Liver (tissue), 9 donors: ENCODE measurements around the gene OSTF1. TPM values are rescaled to one million over a fixed set of nuclear protein-coding genes. Genes with fewer than 3 reads are reported as not detected.
A peak's percentile ranks its signal among the peaks of the same experiment; 100 is the strongest.

Source experiments
- DNase-seq: peaks from one replicate; pipeline ENCODE4 v3.0.0-alpha.2; 2017; ENCODE audit warnings: low spot score
- H3K27ac ChIP-seq, 2 donors: one replicate each; pipeline ENCODE4 v1.7.0; 2013; ENCODE audit warnings: inconsistent platforms in 2 of 2, low read length in 2 of 2, control low read depth in 1 of 2, low read depth in 1 of 2, mild to moderate bottlenecking in 1 of 2
- H3K27me3 ChIP-seq, 4 donors: one replicate each; pipeline versions ENCODE4 v1.6.1 to v1.7.0; 2013; ENCODE audit warnings: low read length in 3 of 4, inconsistent platforms in 1 of 4, mild to moderate bottlenecking in 1 of 4, moderate library complexity in 1 of 4; ENCODE audit not compliant: control insufficient read depth in 4 of 4, insufficient read depth in 4 of 4
- H3K36me3 ChIP-seq, 4 donors: one replicate each; pipeline versions ENCODE4 v1.6.1 to v1.7.0; 2013; ENCODE audit warnings: low read length in 3 of 4, mild to moderate bottlenecking in 3 of 4, low read depth in 1 of 4, moderate library complexity in 1 of 4; ENCODE audit not compliant: control insufficient read depth in 4 of 4, insufficient read depth in 3 of 4
- H3K4me1 ChIP-seq, 4 donors: one replicate each; pipeline versions ENCODE4 v1.6.1 to v1.7.0; 2013; ENCODE audit warnings: low read length in 3 of 4, mild to moderate bottlenecking in 3 of 4, moderate library complexity in 1 of 4; ENCODE audit not compliant: control insufficient read depth in 4 of 4, insufficient read depth in 4 of 4
- H3K4me3 ChIP-seq, 3 donors: one replicate each; pipeline versions ENCODE4 v1.6.1 to v1.7.0; 2013; ENCODE audit warnings: low read length in 3 of 3, control low read depth in 1 of 3, low read depth in 1 of 3, mild to moderate bottlenecking in 1 of 3
- H3K9ac ChIP-seq, 2 donors: one replicate each; pipeline ENCODE4 v1.7.0; 2013; ENCODE audit warnings: low read length in 2 of 2, mild to moderate bottlenecking in 2 of 2, moderate library complexity in 2 of 2, control low read depth in 1 of 2, low read depth in 1 of 2
- H3K9me3 ChIP-seq, 4 donors: one replicate each; pipeline versions ENCODE4 v1.6.1 to v1.7.0; 2013; ENCODE audit warnings: low read length in 3 of 4; ENCODE audit not compliant: control insufficient read depth in 4 of 4
- ATF3 ChIP-seq: IDR thresholded peaks from 2 replicates; pipeline ENCODE4 v1.6.1; 2016; ENCODE audit warnings: antibody characterized with exemption
- CTCF ChIP-seq: fragments of 150-350 bp; IDR thresholded peaks from 2 replicates; pipeline ENCODE4 v1.5.1; 2017; ENCODE audit warnings: improper control_type of control experiment, low read depth, low read length; ENCODE audit not compliant: missing input control
- EGR1 ChIP-seq, 2 donors: IDR thresholded peaks; 2 replicates each; pipeline ENCODE4 v1.6.1; 2016 to 2018; ENCODE audit warnings: antibody characterized with exemption in 2 of 2, low read depth in 2 of 2
- FOXA1 ChIP-seq: IDR thresholded peaks from 2 replicates; pipeline ENCODE4 v1.6.1; 2016; ENCODE audit warnings: antibody characterized with exemption
- FOXA2 ChIP-seq: IDR thresholded peaks from 2 replicates; pipeline ENCODE4 v1.6.1; 2016; ENCODE audit warnings: antibody characterized with exemption
- GABPA ChIP-seq, 2 donors: IDR thresholded peaks in 1 of 2; conservative IDR thresholded peaks in 1 of 2; 2 replicates each; pipeline ENCODE4 v1.6.1; 2016; ENCODE audit warnings: antibody characterized with exemption in 2 of 2, mild to moderate bottlenecking in 1 of 2, moderate library complexity in 1 of 2
- HNF4G ChIP-seq: IDR thresholded peaks from 2 replicates; pipeline ENCODE4 v1.6.1; 2016; ENCODE audit warnings: antibody characterized with exemption
- JUND ChIP-seq, 2 donors: IDR thresholded peaks; 2 replicates each; pipeline ENCODE4 v1.6.1; 2016; ENCODE audit warnings: antibody characterized with exemption in 2 of 2
- MAX ChIP-seq: IDR thresholded peaks from 2 replicates; pipeline ENCODE4 v1.6.1; 2016; ENCODE audit warnings: antibody characterized with exemption
- NR2F2 ChIP-seq: IDR thresholded peaks from 2 replicates; pipeline ENCODE4 v1.6.1; 2016; ENCODE audit warnings: antibody characterized with exemption
- RAD21 ChIP-seq, 2 donors: IDR thresholded peaks; 2 replicates each; pipeline ENCODE4 v1.6.1; 2016; ENCODE audit warnings: antibody characterized with exemption in 2 of 2, mild to moderate bottlenecking in 2 of 2
- SP1 ChIP-seq: IDR thresholded peaks from 2 replicates; pipeline ENCODE4 v1.6.1; 2018; ENCODE audit warnings: antibody characterized with exemption, mild to moderate bottlenecking
- TAF1 ChIP-seq: conservative IDR thresholded peaks from 2 replicates; pipeline ENCODE4 v1.6.1; 2016; ENCODE audit warnings: antibody characterized with exemption, mild to moderate bottlenecking
- YY1 ChIP-seq: IDR thresholded peaks from 2 replicates; pipeline ENCODE4 v1.6.1; 2016; ENCODE audit warnings: antibody characterized with exemption, mild to moderate bottlenecking
- ZBTB33 ChIP-seq: IDR thresholded peaks from 2 replicates; pipeline ENCODE4 v1.6.1; 2016; ENCODE audit warnings: antibody characterized with exemption
- WGBS: extraction: QIAGEN DNeasy Blood & Tissue Kit; methylation state at CpG from one replicate; pipeline ENCODE4 v1.1.7; 2013; 5-methylcytosine and 5-hydroxymethylcytosine counted together
- polyA plus RNA-seq, 2 donors: library from polyadenylated mRNA; stranded (reverse) in 1 of 2; unstranded in 1 of 2; fragments of 200-250 nt in 1 of 2; fragments of >200 nt in 1 of 2; fragmentation: Nextera tagmentation in 1 of 2; extraction: Ambion mirVana in 1 of 2; gene quantifications; one replicate each; pipeline versions ENCODE4 v1.2.1 to v1.2.3, GENCODE V29; 2013 to 2015
- total RNA-seq, 2 donors: library from RNA; depleted of rRNA; stranded (reverse); fragments of >200 nt; gene quantifications; one replicate each; pipeline ENCODE4 v1.2.3, GENCODE V29; 2014
- donor health status: healthy.
- donor health status: healthy.
- donor health status: healthy.
- donor health status: healthy.
- donor health status: healthy.

Gene OSTF1
- total and polyA plus RNA-seq, 4 donors = 19.8 to 29.7 (median 26.9) TPM

GRCh38 chr9:75146229-75146628 lies 57.9 kb downstream of the OSTF1 start:
- no peak for DNase-seq
- H3K4me1 ChIP-seq = peaks cover 0 to 3% (median 1%) of the 10 kb centered on the region in 4 donors
- H3K9me3 ChIP-seq = no peaks in the 10 kb centered on the region
- peaks cover 4 to 37% (median 17%) of the 10 kb centered on the region in 4 donors for H3K36me3 ChIP-seq
- H3K4me3 ChIP-seq = no peak overlapping the region
- no peak overlapping the region for H3K9ac ChIP-seq
- TF ChIP-seq FOXA1 (no peak), EGR1 (IDR thresholded peaks at IDR 0.05; ENCODE audit: low read depth in 2 of 2) (no peak), MAX (no peak), HNF4G (no peak), FOXA2 (no peak), SP1 (no peak), CTCF (no peak), TAF1 (no peak)
- no peaks in the 10 kb centered on the region for H3K27me3 ChIP-seq
- 97% methylated on average over 3 of the region's 3 CpGs for WGBS
- H3K27ac ChIP-seq = no peak overlapping the region

GRCh38 chr9:75147638-75148037 lies 59.3 kb downstream of the OSTF1 start:
- H3K9me3 ChIP-seq = no peaks in the 10 kb centered on the region
- TF ChIP-seq FOXA2 = no peak
- TF ChIP-seq JUND (IDR thresholded peaks at IDR 0.05) = no peak
- TF ChIP-seq EGR1 (IDR thresholded peaks at IDR 0.05; ENCODE audit: low read depth in 2 of 2) = no peak
- no peak for TF ChIP-seq YY1
- no peak for TF ChIP-seq RAD21 (IDR thresholded peaks at IDR 0.05)
- no peak for TF ChIP-seq NR2F2
- TF ChIP-seq GABPA (IDR thresholded peaks at IDR 0.05 in 1 of 2, conservative IDR thresholded peaks at IDR 0.05 in 1 of 2) = no peak
- no peak for TF ChIP-seq ZBTB33
- TF ChIP-seq ATF3 = no peak
- H3K4me3 ChIP-seq = no peak overlapping the region
- no peak overlapping the region for H3K27ac ChIP-seq
- DNase-seq = no peak
- no peak overlapping the region for H3K9ac ChIP-seq
- whole genome bisulfite sequencing = 67% methylated on average over 4 of the region's 4 CpGs
- peaks cover 4 to 32% (median 10%) of the 10 kb centered on the region in 4 donors for H3K36me3 ChIP-seq
- peaks cover 0 to 3% (median 1%) of the 10 kb centered on the region in 4 donors for H3K4me1 ChIP-seq
- no peaks in the 10 kb centered on the region for H3K27me3 ChIP-seq

GRCh38 chr9:75148561-75148960 lies 60.2 kb downstream of the OSTF1 start:
- WGBS = 67% methylated on average over 1 of the region's 1 CpG
- no peaks in the 10 kb centered on the region for H3K27me3 ChIP-seq
- peaks cover 0 to 3% (median 1%) of the 10 kb centered on the region in 4 donors for H3K4me1 ChIP-seq
- DNase-seq = no peak
- H3K9me3 ChIP-seq = no peaks in the 10 kb centered on the region
- H3K9ac ChIP-seq = no peak overlapping the region
- no peak overlapping the region for H3K4me3 ChIP-seq
- peak; percentile 42 for TF ChIP-seq NR2F2
- TF ChIP-seq RAD21 (IDR thresholded peaks at IDR 0.05) = no peak
- TF ChIP-seq SP1 = peak; percentile 33
- no peak overlapping the region for H3K27ac ChIP-seq
- H3K36me3 ChIP-seq = peaks cover 4 to 25% (median 9%) of the 10 kb centered on the region in 4 donors
